H1 (cell line): ENCODE data around the gene BATF3. TPM values are rescaled to one million over a fixed set of nuclear protein-coding genes. Genes with fewer than 3 reads are reported as not detected.
A peak's percentile ranks its signal among the peaks of the same experiment; 100 is the strongest.

Experiments
- CTCF ChIA-PET: fragments of 300-600 bp; sonication (Branson Sonifier 250); formaldehyde crosslinking; loops from one replicate; lab custom pipeline; 2021; ENCODE audit not compliant: partially characterized antibody; lab: Charles Lee
- POLR2A ChIA-PET: fragments of 300-600 bp; sonication (Branson Sonifier 250); formaldehyde crosslinking; loops from one replicate; lab custom pipeline; 2021; ENCODE audit warnings: inconsistent platforms; ENCODE audit not compliant: partially characterized antibody; lab: Charles Lee
- DNase-seq, 2 experiments: peaks; one replicate each; pipeline versions ENCODE4 v3.0.0 to v3.0.0-alpha.2; 2010 to 2022; ENCODE audit warnings: low spot score in 2 of 2, low read depth in 1 of 2, mixed read lengths in 1 of 2
- FAIRE-seq: peaks from 2 replicates; lab custom pipeline; 2011; peaks lifted over from hg19 to GRCh38; lab: Jason Lieb, UNC
- H2AFZ ChIP-seq: 2 replicates; pipeline ENCODE4 v1.8.1; 2012; ENCODE audit warnings: low read length, inconsistent platforms
- H2AK5ac ChIP-seq: 2 replicates; pipeline ENCODE4 v1.6.1; 2013; ENCODE audit warnings: low read depth, low read length
- H2BK120ac ChIP-seq: replicated peaks from 2 replicates; pipeline ENCODE3; 2013; ENCODE audit warnings: low read depth, low read length, inconsistent platforms
- H2BK12ac ChIP-seq: 2 replicates; pipeline ENCODE4 v1.6.1; 2013; ENCODE audit warnings: low read depth, low read length
- H2BK15ac ChIP-seq: 2 replicates; pipeline ENCODE4 v1.6.1; 2013; ENCODE audit warnings: low read length
- H2BK20ac ChIP-seq: 2 replicates; pipeline ENCODE4 v1.6.1; 2013; ENCODE audit warnings: low read length
- H2BK5ac ChIP-seq: 2 replicates; pipeline ENCODE4 v1.6.1; 2013; ENCODE audit warnings: low read depth, low read length
- H3K14ac ChIP-seq: 2 replicates; pipeline ENCODE4 v1.6.1; 2013; ENCODE audit warnings: inconsistent platforms; ENCODE audit not compliant: insufficient read length
- H3K18ac ChIP-seq: 2 replicates; pipeline ENCODE4 v1.6.1; 2013; ENCODE audit warnings: low read length; ENCODE audit errors: extremely low read depth
- H3K23ac ChIP-seq: 2 replicates; pipeline ENCODE4 v1.6.1; 2013; ENCODE audit warnings: inconsistent platforms; ENCODE audit not compliant: insufficient read length
- H3K23me2 ChIP-seq: 2 replicates; pipeline ENCODE4 v1.6.1; 2013; ENCODE audit warnings: low read depth, low read length
- H3K27ac ChIP-seq: 2 replicates; pipeline ENCODE4 v1.6.1; 2011; ENCODE audit warnings: low read depth, low read length, inconsistent platforms
- H3K27me3 ChIP-seq, 4 experiments: replicated peaks in 1 of 4; 1 replicate in 1 of 4; 2 replicates in 3 of 4; pipeline versions ENCODE4 v1.6.1 to v1.8.1; 2011 to 2013; ENCODE audit warnings: low read length in 3 of 4, mild to moderate bottlenecking in 3 of 4, inconsistent platforms in 2 of 4, mixed read lengths in 2 of 4, moderate library complexity in 1 of 4; ENCODE audit not compliant: control insufficient read depth in 3 of 4, insufficient read depth in 3 of 4; ENCODE audit errors: extremely low read depth in 1 of 4
- H3K36me3 ChIP-seq, 4 experiments: 2 replicates each; pipeline versions ENCODE4 v1.6.1 to v1.8.1; 2011 to 2013; ENCODE audit warnings: mild to moderate bottlenecking in 4 of 4, low read length in 3 of 4, moderate library complexity in 2 of 4, control low read depth in 1 of 4, inconsistent platforms in 1 of 4; ENCODE audit not compliant: insufficient read depth in 4 of 4, control insufficient read depth in 2 of 4
- H3K4ac ChIP-seq: replicated peaks from 2 replicates; pipeline ENCODE3; 2013; ENCODE audit warnings: low read length, low read depth, mixed read lengths, inconsistent platforms; ENCODE audit not compliant: insufficient read length
- H3K4me1 ChIP-seq, 4 experiments: replicated peaks in 1 of 4; 1 replicate in 1 of 4; 2 replicates in 3 of 4; pipeline versions ENCODE4 v1.6.1 to v1.8.1; 2011 to 2013; ENCODE audit warnings: low read length in 3 of 4, inconsistent platforms in 2 of 4, mixed read lengths in 1 of 4; ENCODE audit not compliant: insufficient read depth in 4 of 4, control insufficient read depth in 3 of 4
- H3K4me2 ChIP-seq, 2 experiments: 2 replicates each; pipeline versions ENCODE4 v1.6.1 to v1.8.1; 2011 to 2013; ENCODE audit warnings: low read depth in 2 of 2, low read length in 2 of 2, control low read depth in 1 of 2, inconsistent platforms in 1 of 2, mild to moderate bottlenecking in 1 of 2; ENCODE audit not compliant: insufficient read depth in 1 of 2
- H3K4me3 ChIP-seq, 4 experiments: fragments of 200-600, 300-600 bp in 1 of 4; sonication (generic), shearing (Covaris generic), sonication (Bioruptor Twin) in 1 of 4; 2 replicates each; pipeline versions ENCODE4 v1.5.1 to v1.8.1; 2011 to 2016; ENCODE audit warnings: low read length in 4 of 4, low read depth in 3 of 4, control low read depth in 2 of 4, inconsistent platforms in 2 of 4, mild to moderate bottlenecking in 2 of 4, mixed read lengths in 1 of 4, moderate library complexity in 1 of 4; ENCODE audit not compliant: insufficient read depth in 2 of 4; ENCODE audit errors: extremely low read depth in 1 of 4
- H3K56ac ChIP-seq: replicated peaks from 2 replicates; pipeline ENCODE3; 2013; ENCODE audit warnings: low read depth, mild to moderate bottlenecking, mixed read lengths, low read length, inconsistent platforms; ENCODE audit not compliant: insufficient read length
- H3K79me1 ChIP-seq: 2 replicates; pipeline ENCODE4 v1.6.1; 2013; ENCODE audit warnings: low read depth, low read length, control low read depth
- H3K79me2 ChIP-seq, 2 experiments: 2 replicates each; pipeline versions ENCODE4 v1.6.1 to v1.8.1; 2012 to 2013; ENCODE audit warnings: low read length in 2 of 2, mild to moderate bottlenecking in 2 of 2, inconsistent platforms in 1 of 2; ENCODE audit not compliant: insufficient read depth in 2 of 2, control insufficient read depth in 1 of 2
- H3K9ac ChIP-seq, 4 experiments: replicated peaks in 1 of 4; 1 replicate in 1 of 4; 2 replicates in 3 of 4; pipeline versions ENCODE4 v1.6.1 to v1.8.1; 2011 to 2013; ENCODE audit warnings: low read depth in 3 of 4, low read length in 3 of 4, control low read depth in 2 of 4, mild to moderate bottlenecking in 2 of 4, moderate library complexity in 2 of 4, inconsistent platforms in 1 of 4; ENCODE audit errors: extremely low read depth in 1 of 4
- H3K9me3 ChIP-seq, 2 experiments: 2 replicates each; pipeline versions ENCODE4 v1.6.1 to v1.8.1; 2012 to 2013; ENCODE audit warnings: mild to moderate bottlenecking in 2 of 2, moderate library complexity in 2 of 2, control low read depth in 1 of 2, inconsistent platforms in 1 of 2, low read depth in 1 of 2, low read length in 1 of 2, mixed read lengths in 1 of 2; ENCODE audit not compliant: insufficient read depth in 2 of 2
- H4K20me1 ChIP-seq, 2 experiments: replicated peaks in 1 of 2; 2 replicates each; pipeline versions ENCODE3 to v1.8.1; 2011 to 2013; ENCODE audit warnings: inconsistent platforms in 2 of 2, low read length in 2 of 2, mild to moderate bottlenecking in 1 of 2; ENCODE audit not compliant: insufficient read depth in 2 of 2, control insufficient read depth in 1 of 2
- H4K5ac ChIP-seq: 2 replicates; pipeline ENCODE4 v1.6.1; 2013; ENCODE audit warnings: low read length, low read depth, mixed read lengths, inconsistent platforms; ENCODE audit not compliant: insufficient read length
- H4K8ac ChIP-seq: 2 replicates; pipeline ENCODE4 v1.8.0; 2013; ENCODE audit warnings: mild to moderate bottlenecking, moderate library complexity, low read length, inconsistent platforms; ENCODE audit not compliant: insufficient read depth; ENCODE audit errors: extremely low read depth
- H4K91ac ChIP-seq: replicated peaks from 2 replicates; pipeline ENCODE3; 2013; ENCODE audit warnings: low read length, mixed read lengths, inconsistent platforms; ENCODE audit not compliant: insufficient read length
- SP1 ChIP-seq: IDR thresholded peaks from 2 replicates; pipeline ENCODE4 v1.6.1; 2011; ENCODE audit warnings: low read depth, low read length
- WGBS, 2 experiments: shearing (Covaris generic) in 1 of 2; methylation state at CpG; one replicate each; pipeline versions ENCODE4 v1.1.6 to v1.1.7; 2013 to 2015; ENCODE audit warnings: low lambda C conversion rate in 2 of 2, mixed read lengths in 2 of 2, inconsistent platforms in 1 of 2, low coverage in 1 of 2, missing lambda C conversion rate in 1 of 2; ENCODE audit not compliant: insufficient replicate concordance in 2 of 2, insufficient coverage in 1 of 2, insufficient read length in 1 of 2; ENCODE audit errors: extremely low coverage in 1 of 2, missing lambda C conversion rate in 1 of 2; 5-methylcytosine and 5-hydroxymethylcytosine counted together
- polyA plus RNA-seq, 7 experiments: library from polyadenylated mRNA; depleted of rRNA in 3 of 7; stranded (reverse) in 5 of 7; unstranded in 2 of 7; fragments of >200 nt in 5 of 7; fragments of 200-250 nt in 2 of 7; gene quantifications; 1 replicate in 5 of 7; 2 replicates in 1 of 7; 4 replicates in 1 of 7; pipeline versions ENCODE4 v1.2.1 to v1.2.3, GENCODE V29; 2011 to 2013; ENCODE audit warnings: missing spikeins in 2 of 7, mixed read lengths in 2 of 7
- total RNA-seq: library from RNA; stranded (reverse); fragmentation: NEBNext Ultra II Directional; extraction: Animal tissue kit (Norgen Biotek cat#: 25700); gene quantifications from 2 replicates; pipeline ENCODE4 v1.2.1, GENCODE V29; 2021

Gene BATF3
- total and polyA plus RNA-seq, 2 of the 8 experiments (the other 6 are each of a cell fraction or from before 2014, with no cell fraction given), result 6.3 TPM

GRCh38 chr1:212683357-212683722 lies 16.3 kb downstream of the BATF3 start:
- Histone ChIP-seq H3K79me2 (no peaks in the 10 kb centered on the region), H3K27me3 (peaks cover 0 to 2% (median 0%) of the 10 kb centered on the region in 4 experiments; a peak in 1 of 7 replicates), H3K56ac (no peak overlapping the region), H3K4me1 (no peaks in the 10 kb centered on the region; a peak in 2 of 7 replicates), H2AFZ (no peak overlapping the region), H3K79me1 (no peaks in the 10 kb centered on the region), H3K4ac (no peak overlapping the region), H3K4me3 (no peak overlapping the region), H2BK120ac (no peak overlapping the region), H2BK5ac (0 out of 2 replicates have a peak overlapping the region, but pooled peaks have one; percentile 46), H3K9ac (no peak overlapping the region), H4K20me1 (no peaks in the 10 kb centered on the region), H3K9me3 (no peaks in the 10 kb centered on the region), H2BK20ac (no peak overlapping the region), H3K36me3 (no peaks in the 10 kb centered on the region), H2BK12ac (0 out of 2 replicates have a peak overlapping the region, but pooled peaks have one; percentile 32), H4K8ac (no peak overlapping the region), H2AK5ac (no peak overlapping the region), H4K5ac (no peak overlapping the region), H3K18ac (no peak overlapping the region), H3K23me2 (no peaks in the 10 kb centered on the region), H4K91ac (no peak overlapping the region)
- POLR2A ChIA-PET, result interaction anchor here (1.1 kb wide), 1 partner anchor 304 kb away, joined by 3 read pairs; no protein-coding TSS in a partner anchor
- WGBS, 2 experiments, result 72% methylated on average over 7 of the region's 7 CpGs; no CpG with 5 or more reads in 1 of the 2 experiments
- no peak for DNase-seq
- no peak for TF ChIP-seq SP1
- TF ChIP-seq, all 59 proteins: peak for 0
- H3K23ac ChIP-seq, result no peak overlapping the region
- no peak overlapping the region for H3K14ac ChIP-seq
- H3K4me2 ChIP-seq, result no peak overlapping the region
- CTCF ChIA-PET, result interaction anchor here (1.1 to 1.2 kb wide), 2 partner anchors 11 to 226 kb away, joined by 3 to 4 read pairs; no protein-coding TSS in a partner anchor
- no peak overlapping the region for H2BK15ac ChIP-seq
- no peak for FAIRE-seq
- H3K27ac ChIP-seq, result no peak overlapping the region
